Activated CD4-positive, alpha-beta T cell treated with anti-CD3 and anti-CD28 coated beads, Interleukin-2, amount 50 U/mL, for 1 hour (primary cell): ENCODE data around the gene RBSN.

Source experiments
- DNase-seq: peaks from one replicate; pipeline ENCODE4 v3.0.0-alpha.2; 2020

RBSN gene

GRCh38 chr3:15097891-15098290 lies 1.1 kb downstream of the RBSN start:
- peak; percentile 12 for DNase-seq

GRCh38 chr3:15096046-15096445 lies 2.9 kb downstream of the RBSN start:
- no peak for DNase-seq

GRCh38 chr3:15094187-15094875 lies 4.6 kb downstream of the RBSN start:
- DNase-seq, result no peak

GRCh38 chr3:15092686-15093085 lies 6.3 kb downstream of the RBSN start:
- no peak for DNase-seq

GRCh38 chr3:15091575-15091974 lies 7.4 kb downstream of the RBSN start:
- DNase-seq, result no peak

- DNase-seq, result no peak
Observed at GRCh38 chr3:15089201-15089600, 9.7 kb downstream of the RBSN start.

GRCh38 chr3:15086699-15087098 lies 12.2 kb downstream of the RBSN start:
- DNase-seq, result no peak

GRCh38 chr3:15086263-15086662 lies 12.7 kb downstream of the RBSN start:
- DNase-seq, result no peak

GRCh38 chr3:15083252-15083651 lies 15.7 kb downstream of the RBSN start:
- no peak for DNase-seq

- no peak for DNase-seq
Observed at GRCh38 chr3:15081960-15082664, 16.8 kb downstream of the RBSN start.

- DNase-seq, result no peak
Observed at GRCh38 chr3:15079091-15079490, 19.9 kb downstream of the RBSN start.

GRCh38 chr3:15074500-15074899 lies 24.4 kb downstream of the RBSN start:
- no peak for DNase-seq

GRCh38 chr3:15071699-15072098 lies 27.2 kb downstream of the RBSN start:
- no peak for DNase-seq

GRCh38 chr3:15069441-15069840 lies 29.5 kb downstream of the RBSN start:
- no peak for DNase-seq

- DNase-seq, result no peak
Observed at GRCh38 chr3:15066467-15066866, 32.5 kb downstream of the RBSN start.

GRCh38 chr3:15065550-15066007 lies 33.4 kb downstream of the RBSN start:
- no peak for DNase-seq

GRCh38 chr3:15064835-15065549 lies 34.0 kb downstream of the RBSN start, which contains the start of gene MRPS25:
Gene MRPS25 (minus strand): TSS chr3:15065315. CDS start chr3:15065194, 121 bp downstream.
- peak; percentile 87 for DNase-seq

- DNase-seq, result no peak
Observed at GRCh38 chr3:15064299-15064834, 34.6 kb downstream of the RBSN start.

- DNase-seq, result no peak
Observed at GRCh38 chr3:15063656-15064286, 35.2 kb downstream of the RBSN start.

GRCh38 chr3:15063238-15063637 lies 35.7 kb downstream of the RBSN start:
- DNase-seq, result no peak

- DNase-seq, result no peak
Observed at GRCh38 chr3:15060029-15060428, 38.9 kb downstream of the RBSN start.

- DNase-seq, result no peak
Observed at GRCh38 chr3:15056676-15057404, 42.1 kb downstream of the RBSN start.
